D721Med (cell line): ENCODE data around the gene TRIM45.

Source experiments
- DNase-seq: peaks from one replicate; pipeline ENCODE4 v3.0.0; 2011; ENCODE audit warnings: low spot score; ENCODE audit not compliant: insufficient read length
- FAIRE-seq: peaks from 2 replicates; lab custom pipeline; 2011; peaks lifted over from hg19 to GRCh38; lab: Jason Lieb, UNC
- CTCF ChIP-seq: IDR thresholded peaks from 2 replicates; pipeline ENCODE4 v1.5.1; 2012; ENCODE audit warnings: mild to moderate bottlenecking, control low read depth; ENCODE audit not compliant: insufficient read depth; ENCODE audit errors: missing control alignments

TRIM45 gene

GRCh38 chr1:117101334-117101733 lies 20.2 kb downstream of the TRIM45 start:
- FAIRE-seq, result no peak
- no peak for TF ChIP-seq CTCF
- no peak for DNase-seq

- DNase-seq, result no peak
- no peak for FAIRE-seq
- no peak for TF ChIP-seq CTCF
Measured at GRCh38 chr1:117098287-117098890, 23.2 kb downstream of the TRIM45 start.

- DNase-seq, result no peak
- no peak for TF ChIP-seq CTCF
- FAIRE-seq, result no peak
Measured at GRCh38 chr1:117097443-117097842, 24.1 kb downstream of the TRIM45 start.

- no peak for TF ChIP-seq CTCF
- FAIRE-seq (no peak), DNase-seq (no peak)
Measured at GRCh38 chr1:117096951-117097408, 24.6 kb downstream of the TRIM45 start.

GRCh38 chr1:117094841-117095604 lies 26.5 kb downstream of the TRIM45 start:
- no peak for DNase-seq
- FAIRE-seq, result no peak
- no peak for TF ChIP-seq CTCF

- DNase-seq, result no peak
- no peak for TF ChIP-seq CTCF
- FAIRE-seq, result no peak
Measured at GRCh38 chr1:117093870-117094621, 27.5 kb downstream of the TRIM45 start.
